H1 (cell line): Measurements from ENCODE around the gene YRDC. TPM values are rescaled to one million over a fixed set of nuclear protein-coding genes. Genes with fewer than 3 reads are reported as not detected.

Experiments used
- CTCF ChIA-PET: fragments of 300-600 bp; sonication (Branson Sonifier 250); formaldehyde crosslinking; loops from one replicate; lab custom pipeline; 2021; ENCODE audit not compliant: partially characterized antibody; lab: Charles Lee
- POLR2A ChIA-PET: fragments of 300-600 bp; sonication (Branson Sonifier 250); formaldehyde crosslinking; loops from one replicate; lab custom pipeline; 2021; ENCODE audit warnings: inconsistent platforms; ENCODE audit not compliant: partially characterized antibody; lab: Charles Lee
- DNase-seq, 2 experiments: peaks; one replicate each; pipeline versions ENCODE4 v3.0.0 to v3.0.0-alpha.2; 2010 to 2022; ENCODE audit warnings: low spot score in 2 of 2, low read depth in 1 of 2, mixed read lengths in 1 of 2
- FAIRE-seq: peaks from 2 replicates; lab custom pipeline; 2011; peaks lifted over from hg19 to GRCh38; lab: Jason Lieb, UNC
- H2AFZ ChIP-seq: 2 replicates; pipeline ENCODE4 v1.8.1; 2012; ENCODE audit warnings: low read length, inconsistent platforms
- H2AK5ac ChIP-seq: 2 replicates; pipeline ENCODE4 v1.6.1; 2013; ENCODE audit warnings: low read depth, low read length
- H2BK120ac ChIP-seq: replicated peaks from 2 replicates; pipeline ENCODE3; 2013; ENCODE audit warnings: low read depth, low read length, inconsistent platforms
- H2BK12ac ChIP-seq: 2 replicates; pipeline ENCODE4 v1.6.1; 2013; ENCODE audit warnings: low read depth, low read length
- H2BK15ac ChIP-seq: 2 replicates; pipeline ENCODE4 v1.6.1; 2013; ENCODE audit warnings: low read length
- H2BK20ac ChIP-seq: 2 replicates; pipeline ENCODE4 v1.6.1; 2013; ENCODE audit warnings: low read length
- H2BK5ac ChIP-seq: 2 replicates; pipeline ENCODE4 v1.6.1; 2013; ENCODE audit warnings: low read depth, low read length
- H3K14ac ChIP-seq: 2 replicates; pipeline ENCODE4 v1.6.1; 2013; ENCODE audit warnings: inconsistent platforms; ENCODE audit not compliant: insufficient read length
- H3K18ac ChIP-seq: 2 replicates; pipeline ENCODE4 v1.6.1; 2013; ENCODE audit warnings: low read length; ENCODE audit errors: extremely low read depth
- H3K23ac ChIP-seq: 2 replicates; pipeline ENCODE4 v1.6.1; 2013; ENCODE audit warnings: inconsistent platforms; ENCODE audit not compliant: insufficient read length
- H3K23me2 ChIP-seq: 2 replicates; pipeline ENCODE4 v1.6.1; 2013; ENCODE audit warnings: low read depth, low read length
- H3K27ac ChIP-seq: 2 replicates; pipeline ENCODE4 v1.6.1; 2011; ENCODE audit warnings: low read depth, low read length, inconsistent platforms
- H3K27me3 ChIP-seq, 4 experiments: replicated peaks in 1 of 4; 1 replicate in 1 of 4; 2 replicates in 3 of 4; pipeline versions ENCODE4 v1.6.1 to v1.8.1; 2011 to 2013; ENCODE audit warnings: low read length in 3 of 4, mild to moderate bottlenecking in 3 of 4, inconsistent platforms in 2 of 4, mixed read lengths in 2 of 4, moderate library complexity in 1 of 4; ENCODE audit not compliant: control insufficient read depth in 3 of 4, insufficient read depth in 3 of 4; ENCODE audit errors: extremely low read depth in 1 of 4
- H3K36me3 ChIP-seq, 4 experiments: 2 replicates each; pipeline versions ENCODE4 v1.6.1 to v1.8.1; 2011 to 2013; ENCODE audit warnings: mild to moderate bottlenecking in 4 of 4, low read length in 3 of 4, moderate library complexity in 2 of 4, control low read depth in 1 of 4, inconsistent platforms in 1 of 4; ENCODE audit not compliant: insufficient read depth in 4 of 4, control insufficient read depth in 2 of 4
- H3K4ac ChIP-seq: replicated peaks from 2 replicates; pipeline ENCODE3; 2013; ENCODE audit warnings: low read length, low read depth, mixed read lengths, inconsistent platforms; ENCODE audit not compliant: insufficient read length
- H3K4me1 ChIP-seq, 4 experiments: replicated peaks in 1 of 4; 1 replicate in 1 of 4; 2 replicates in 3 of 4; pipeline versions ENCODE4 v1.6.1 to v1.8.1; 2011 to 2013; ENCODE audit warnings: low read length in 3 of 4, inconsistent platforms in 2 of 4, mixed read lengths in 1 of 4; ENCODE audit not compliant: insufficient read depth in 4 of 4, control insufficient read depth in 3 of 4
- H3K4me2 ChIP-seq, 2 experiments: 2 replicates each; pipeline versions ENCODE4 v1.6.1 to v1.8.1; 2011 to 2013; ENCODE audit warnings: low read depth in 2 of 2, low read length in 2 of 2, control low read depth in 1 of 2, inconsistent platforms in 1 of 2, mild to moderate bottlenecking in 1 of 2; ENCODE audit not compliant: insufficient read depth in 1 of 2
- H3K4me3 ChIP-seq, 4 experiments: fragments of 200-600, 300-600 bp in 1 of 4; sonication (generic), shearing (Covaris generic), sonication (Bioruptor Twin) in 1 of 4; 2 replicates each; pipeline versions ENCODE4 v1.5.1 to v1.8.1; 2011 to 2016; ENCODE audit warnings: low read length in 4 of 4, low read depth in 3 of 4, control low read depth in 2 of 4, inconsistent platforms in 2 of 4, mild to moderate bottlenecking in 2 of 4, mixed read lengths in 1 of 4, moderate library complexity in 1 of 4; ENCODE audit not compliant: insufficient read depth in 2 of 4; ENCODE audit errors: extremely low read depth in 1 of 4
- H3K56ac ChIP-seq: replicated peaks from 2 replicates; pipeline ENCODE3; 2013; ENCODE audit warnings: low read depth, mild to moderate bottlenecking, mixed read lengths, low read length, inconsistent platforms; ENCODE audit not compliant: insufficient read length
- H3K79me1 ChIP-seq: 2 replicates; pipeline ENCODE4 v1.6.1; 2013; ENCODE audit warnings: low read depth, low read length, control low read depth
- H3K79me2 ChIP-seq, 2 experiments: 2 replicates each; pipeline versions ENCODE4 v1.6.1 to v1.8.1; 2012 to 2013; ENCODE audit warnings: low read length in 2 of 2, mild to moderate bottlenecking in 2 of 2, inconsistent platforms in 1 of 2; ENCODE audit not compliant: insufficient read depth in 2 of 2, control insufficient read depth in 1 of 2
- H3K9ac ChIP-seq, 4 experiments: replicated peaks in 1 of 4; 1 replicate in 1 of 4; 2 replicates in 3 of 4; pipeline versions ENCODE4 v1.6.1 to v1.8.1; 2011 to 2013; ENCODE audit warnings: low read depth in 3 of 4, low read length in 3 of 4, control low read depth in 2 of 4, mild to moderate bottlenecking in 2 of 4, moderate library complexity in 2 of 4, inconsistent platforms in 1 of 4; ENCODE audit errors: extremely low read depth in 1 of 4
- H3K9me3 ChIP-seq, 2 experiments: 2 replicates each; pipeline versions ENCODE4 v1.6.1 to v1.8.1; 2012 to 2013; ENCODE audit warnings: mild to moderate bottlenecking in 2 of 2, moderate library complexity in 2 of 2, control low read depth in 1 of 2, inconsistent platforms in 1 of 2, low read depth in 1 of 2, low read length in 1 of 2, mixed read lengths in 1 of 2; ENCODE audit not compliant: insufficient read depth in 2 of 2
- H4K20me1 ChIP-seq, 2 experiments: replicated peaks in 1 of 2; 2 replicates each; pipeline versions ENCODE3 to v1.8.1; 2011 to 2013; ENCODE audit warnings: inconsistent platforms in 2 of 2, low read length in 2 of 2, mild to moderate bottlenecking in 1 of 2; ENCODE audit not compliant: insufficient read depth in 2 of 2, control insufficient read depth in 1 of 2
- H4K5ac ChIP-seq: 2 replicates; pipeline ENCODE4 v1.6.1; 2013; ENCODE audit warnings: low read length, low read depth, mixed read lengths, inconsistent platforms; ENCODE audit not compliant: insufficient read length
- H4K8ac ChIP-seq: 2 replicates; pipeline ENCODE4 v1.8.0; 2013; ENCODE audit warnings: mild to moderate bottlenecking, moderate library complexity, low read length, inconsistent platforms; ENCODE audit not compliant: insufficient read depth; ENCODE audit errors: extremely low read depth
- H4K91ac ChIP-seq: replicated peaks from 2 replicates; pipeline ENCODE3; 2013; ENCODE audit warnings: low read length, mixed read lengths, inconsistent platforms; ENCODE audit not compliant: insufficient read length
- CHD2 ChIP-seq: IDR thresholded peaks from 2 replicates; pipeline ENCODE4 v1.6.1; 2012; ENCODE audit warnings: low read length, improper control_type of control experiment
- GABPA ChIP-seq: IDR thresholded peaks from 2 replicates; pipeline ENCODE4 v1.6.1; 2011; ENCODE audit warnings: mild to moderate bottlenecking, low read length, moderate library complexity, borderline replicate concordance; ENCODE audit not compliant: insufficient read depth
- HDAC2 ChIP-seq, 2 experiments: fragments of 300-600 bp in 1 of 2; sonication (generic) in 1 of 2; IDR thresholded peaks; 2 replicates each; pipeline ENCODE4 v1.6.1; 2011 to 2012; ENCODE audit warnings: low read depth in 2 of 2, low read length in 2 of 2, mild to moderate bottlenecking in 2 of 2, moderate library complexity in 2 of 2, borderline replicate concordance in 1 of 2, inconsistent platforms in 1 of 2
- KDM4A ChIP-seq: IDR thresholded peaks from one replicate; pipeline ENCODE4 v1.7.1; 2012; ENCODE audit warnings: low read depth, mild to moderate bottlenecking, moderate library complexity, low read length, inconsistent platforms; ENCODE audit not compliant: severe bottlenecking
- POLR2A ChIP-seq, 2 experiments: IDR thresholded peaks; 1 replicate in 1 of 2; 2 replicates in 1 of 2; pipeline ENCODE4 v1.6.1; 2011; ENCODE audit warnings: low read depth in 2 of 2, low read length in 2 of 2, mild to moderate bottlenecking in 2 of 2; ENCODE audit errors: control extremely low read depth in 1 of 2
- RFX5 ChIP-seq: IDR thresholded peaks from 2 replicates; pipeline ENCODE4 v1.6.1; 2011; ENCODE audit warnings: low read depth, low read length, improper control_type of control experiment, borderline replicate concordance
- RNF2 ChIP-seq: fragments of 200-900, 300-1000 bp; sonication (generic); IDR thresholded peaks from 2 replicates; pipeline ENCODE4 v1.7.1; 2016; ENCODE audit warnings: borderline replicate concordance, low read depth, mild to moderate bottlenecking, antibody characterized with exemption, low read length; ENCODE audit not compliant: poor library complexity, severe bottlenecking; ENCODE audit errors: missing control alignments
- RXRA ChIP-seq: IDR thresholded peaks from 2 replicates; pipeline ENCODE4 v1.6.1; 2011; ENCODE audit warnings: low read depth, mild to moderate bottlenecking, low read length, moderate library complexity; ENCODE audit not compliant: insufficient read depth
- SAP30 ChIP-seq: fragments of 300-600 bp; sonication (generic); IDR thresholded peaks from 2 replicates; pipeline ENCODE4 v1.7.1; 2012; ENCODE audit warnings: low read length, moderate library complexity, mild to moderate bottlenecking, inconsistent platforms; ENCODE audit not compliant: insufficient read depth, insufficient replicate concordance
- SP4 ChIP-seq: IDR thresholded peaks from 2 replicates; pipeline ENCODE4 v1.6.1; 2012; ENCODE audit warnings: low read length, inconsistent platforms
- TEAD4 ChIP-seq: IDR thresholded peaks from 2 replicates; pipeline ENCODE4 v1.6.1; 2012; ENCODE audit warnings: low read depth, low read length, inconsistent platforms, mixed read lengths
- WGBS, 2 experiments: shearing (Covaris generic) in 1 of 2; methylation state at CpG; one replicate each; pipeline versions ENCODE4 v1.1.6 to v1.1.7; 2013 to 2015; ENCODE audit warnings: low lambda C conversion rate in 2 of 2, mixed read lengths in 2 of 2, inconsistent platforms in 1 of 2, low coverage in 1 of 2, missing lambda C conversion rate in 1 of 2; ENCODE audit not compliant: insufficient replicate concordance in 2 of 2, insufficient coverage in 1 of 2, insufficient read length in 1 of 2; ENCODE audit errors: extremely low coverage in 1 of 2, missing lambda C conversion rate in 1 of 2; 5-methylcytosine and 5-hydroxymethylcytosine counted together
- polyA plus RNA-seq, 7 experiments: library from polyadenylated mRNA; depleted of rRNA in 3 of 7; stranded (reverse) in 5 of 7; unstranded in 2 of 7; fragments of >200 nt in 5 of 7; fragments of 200-250 nt in 2 of 7; gene quantifications; 1 replicate in 5 of 7; 2 replicates in 1 of 7; 4 replicates in 1 of 7; pipeline versions ENCODE4 v1.2.1 to v1.2.3, GENCODE V29; 2011 to 2013; ENCODE audit warnings: missing spikeins in 2 of 7, mixed read lengths in 2 of 7
- total RNA-seq: library from RNA; stranded (reverse); fragmentation: NEBNext Ultra II Directional; extraction: Animal tissue kit (Norgen Biotek cat#: 25700); gene quantifications from 2 replicates; pipeline ENCODE4 v1.2.1, GENCODE V29; 2021
- TF ChIP-seq, protein P1 (sequence below): IDR thresholded peaks from 2 replicates; pipeline ENCODE4 v1.6.1; 2012; ENCODE audit warnings: inconsistent platforms

YRDC gene
- total and polyA plus RNA-seq, 2 of the 8 experiments (the other 6 are each of a cell fraction or from before 2014, with no cell fraction given) = 21.1 to 21.6 TPM

DNA sequence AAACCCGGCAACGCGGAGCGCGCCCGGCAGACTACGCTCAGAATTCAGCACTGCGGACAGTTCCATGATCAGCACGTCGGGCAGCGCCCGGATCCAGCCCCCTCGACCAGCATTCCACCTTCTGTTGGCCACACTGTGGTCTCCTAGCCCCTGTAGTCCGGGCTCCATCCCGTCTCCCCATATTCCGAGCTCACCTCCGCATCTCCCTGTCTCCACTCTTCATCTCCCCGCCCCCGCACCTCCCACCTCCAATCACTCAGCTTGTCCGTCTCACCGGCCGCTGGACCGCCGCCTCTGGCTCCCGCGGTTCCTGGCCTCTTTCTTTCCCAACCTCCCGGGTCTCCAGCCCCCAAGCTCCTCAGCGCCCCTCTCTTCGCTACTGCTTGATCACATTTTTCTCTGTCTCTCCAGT lies 43.6 kb downstream of the YRDC start:
- ChIA-PET POLR2A (interaction anchor here (0.7 to 4.5 kb wide), 4 partner anchors 31 to 74 kb away, joined by 3 to 23 read pairs (median 4); partner anchors contain the start of genes C1orf122 and YRDC), CTCF (interaction anchor here (0.6 to 2.9 kb wide), 10 partner anchors 9 to 316 kb away, joined by 3 to 12 read pairs (median 4); no protein-coding TSS in a partner anchor)
- no peak overlapping the region for H2AFZ ChIP-seq
- H3K4ac ChIP-seq = no peak overlapping the region
- H2BK5ac ChIP-seq = no peak overlapping the region
- no peak overlapping the region for H3K9ac ChIP-seq
- peaks cover 15% of the 10 kb centered on the region; the same call in 1 of the 2 replicates for H3K23me2 ChIP-seq
- no peaks in the 10 kb centered on the region for H3K79me2 ChIP-seq
- peaks cover 6 to 13% (median 10%) of the 10 kb centered on the region in 4 experiments; a peak in 6 of 7 replicates for H3K4me1 ChIP-seq
- H3K27ac ChIP-seq = no peak overlapping the region
- no peak overlapping the region for H3K56ac ChIP-seq
- H4K20me1 ChIP-seq = peaks cover 0 to 13% of the 10 kb centered on the region in 2 experiments
- no peak overlapping the region for H2BK12ac ChIP-seq
- no peak overlapping the region for H4K8ac ChIP-seq
- H3K36me3 ChIP-seq = no peaks in the 10 kb centered on the region
- peak overlapping the region; percentile 80 to 87 for H3K4me2 ChIP-seq
- FAIRE-seq (no peak), DNase-seq (peak in 1 of 2 experiments; percentile 94)
- no peak overlapping the region for H2BK120ac ChIP-seq
- H2BK15ac ChIP-seq = no peak overlapping the region
- no peak overlapping the region for H3K14ac ChIP-seq
- no peak overlapping the region for H4K91ac ChIP-seq
- no peak overlapping the region for H2BK20ac ChIP-seq
- H2AK5ac ChIP-seq = no peak overlapping the region
- H3K79me1 ChIP-seq = no peaks in the 10 kb centered on the region
- peaks cover 15 to 74% (median 59%) of the 10 kb centered on the region in 4 experiments for H3K27me3 ChIP-seq
- H3K18ac ChIP-seq = no peak overlapping the region
- H3K23ac ChIP-seq = no peak overlapping the region
- WGBS, 2 experiments = 10% methylated on average over 28 of the region's 29 CpGs; no CpG with 5 or more reads in 1 of the 2 experiments
- no peak overlapping the region for H4K5ac ChIP-seq
- peak overlapping the region in 3 of 4 experiments; percentile 42 to 57 (median 47); a peak in 6 of 8 replicates for H3K4me3 ChIP-seq
- no peaks in the 10 kb centered on the region for H3K9me3 ChIP-seq
- TF ChIP-seq, protein P1, sequence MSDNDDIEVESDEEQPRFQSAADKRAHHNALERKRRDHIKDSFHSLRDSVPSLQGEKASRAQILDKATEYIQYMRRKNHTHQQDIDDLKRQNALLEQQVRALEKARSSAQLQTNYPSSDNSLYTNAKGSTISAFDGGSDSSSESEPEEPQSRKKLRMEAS = peak; percentile 85
- no peak for TF ChIP-seq CHD2
- peak; percentile 87 for TF ChIP-seq TEAD4
- peak; percentile 13 for TF ChIP-seq KDM4A
- TF ChIP-seq RFX5 = no peak
- TF ChIP-seq SAP30 = peak; percentile 100
- TF ChIP-seq RNF2 = no peak
- peak; percentile 99 to 100 for TF ChIP-seq HDAC2 (IDR thresholded peaks at IDR 0.05; ENCODE audit: borderline replicate concordance in 1 of 2, low read depth in 2 of 2, low read length in 2 of 2)
- peak; percentile 80; the same call in 1 of the 2 replicates for TF ChIP-seq SP4
- peak; percentile 73; the same call in 1 of the 2 replicates for TF ChIP-seq GABPA
- no peak for TF ChIP-seq POLR2A (IDR thresholded peaks at IDR 0.05; ENCODE audit: control extremely low read depth in 1 of 2, low read depth in 2 of 2, low read length in 2 of 2)
- no peak for TF ChIP-seq RXRA
